ENCODE measurements around the gene RACK1.

The RACK1 gene

DNA sequence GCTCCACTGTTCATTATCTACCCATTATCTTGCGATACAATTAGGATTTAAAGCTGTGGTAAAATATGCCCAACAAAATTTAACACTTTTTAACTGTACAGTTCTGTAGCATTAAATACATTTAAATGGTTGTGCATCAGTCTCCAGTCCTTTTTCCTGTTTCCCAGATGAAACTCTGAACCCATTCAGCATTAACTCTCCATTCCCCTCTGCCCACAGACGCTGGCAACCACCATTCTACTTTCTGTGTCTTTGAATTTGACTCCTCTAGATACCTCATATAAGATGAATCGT is 35.8 kb downstream of the RACK1 start:
- Histone ChIP-seq H3K9ac (ENCODE audit: insufficient read length) (no peak overlapping the region), H3K36me3 (ENCODE audit: insufficient read depth, low read length) (no peaks in the 10 kb centered on the region), H3K4me3 (peak overlapping the region; percentile 93), H3K27ac (peak overlapping the region; percentile 88; the same call in 1 of the 2 replicates), H3K9me3 (ENCODE audit: low read depth, low read length) (no peaks in the 10 kb centered on the region)
- no peak for TF ChIP-seq EZH2 (IDR thresholded peaks at IDR 0.05)
- TF ChIP-seq POLR2AphosphoS5 (IDR thresholded peaks at IDR 0.05; ENCODE audit: borderline replicate concordance, low read depth, low read length) = no peak
- TF ChIP-seq FOXP2 (optimal IDR thresholded peaks at IDR 0.05; ENCODE audit: control extremely low read depth, extremely low read length, insufficient read depth) = no peak
- DNase-seq (ENCODE audit: low read depth, low spot score) = no peak

DNA sequence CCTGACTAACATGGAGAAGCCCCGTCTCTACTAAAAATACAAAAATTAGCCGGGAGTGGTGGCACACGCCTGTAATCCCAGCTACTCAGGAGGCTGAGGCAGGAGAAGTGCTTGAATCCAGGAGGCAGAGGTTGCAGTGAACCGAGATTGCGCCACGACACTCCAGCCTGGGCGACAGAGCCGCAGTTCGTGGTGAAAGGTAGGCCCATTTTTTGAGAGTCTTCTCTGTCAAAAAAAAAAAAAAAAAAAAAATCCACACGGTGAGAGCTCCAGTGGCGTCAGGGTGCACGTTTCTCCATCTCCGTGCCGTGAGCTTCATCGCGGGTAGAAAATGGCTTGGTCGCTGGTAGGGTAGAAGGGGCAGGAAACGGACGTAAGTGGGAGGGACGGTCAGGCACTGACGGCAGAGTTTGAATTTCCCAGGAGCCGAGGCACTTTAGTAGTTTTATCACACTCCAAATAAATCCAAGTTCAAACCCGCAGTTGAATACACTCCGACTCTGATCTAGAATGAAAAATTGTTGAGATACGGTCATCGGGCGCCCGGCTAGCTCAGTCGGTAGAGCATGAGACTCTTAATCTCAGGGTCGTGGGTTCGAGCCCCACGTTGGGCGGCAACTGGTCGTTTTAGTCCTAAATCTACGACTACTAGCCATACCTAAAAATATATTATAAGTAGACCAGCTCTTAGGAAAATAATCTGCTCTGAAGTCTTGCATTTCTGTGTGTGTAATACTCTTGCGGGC is 36.3 kb downstream of the RACK1 start:
- Histone ChIP-seq H3K9me3 (ENCODE audit: low read depth, low read length) (no peaks in the 10 kb centered on the region), H3K4me3 (peak overlapping the region; percentile 93), H3K27ac (peak overlapping the region; percentile 88), H3K36me3 (ENCODE audit: insufficient read depth, low read length) (no peaks in the 10 kb centered on the region), H3K9ac (ENCODE audit: insufficient read length) (peak overlapping the region; percentile 71)
- TF ChIP-seq EZH2 (IDR thresholded peaks at IDR 0.05) = no peak
- TF ChIP-seq POLR2AphosphoS5 (IDR thresholded peaks at IDR 0.05; ENCODE audit: borderline replicate concordance, low read depth, low read length) = no peak
- no peak for TF ChIP-seq FOXP2 (optimal IDR thresholded peaks at IDR 0.05; ENCODE audit: control extremely low read depth, extremely low read length, insufficient read depth)
- peak; percentile 86 for DNase-seq (ENCODE audit: low read depth, low spot score)

DNA sequence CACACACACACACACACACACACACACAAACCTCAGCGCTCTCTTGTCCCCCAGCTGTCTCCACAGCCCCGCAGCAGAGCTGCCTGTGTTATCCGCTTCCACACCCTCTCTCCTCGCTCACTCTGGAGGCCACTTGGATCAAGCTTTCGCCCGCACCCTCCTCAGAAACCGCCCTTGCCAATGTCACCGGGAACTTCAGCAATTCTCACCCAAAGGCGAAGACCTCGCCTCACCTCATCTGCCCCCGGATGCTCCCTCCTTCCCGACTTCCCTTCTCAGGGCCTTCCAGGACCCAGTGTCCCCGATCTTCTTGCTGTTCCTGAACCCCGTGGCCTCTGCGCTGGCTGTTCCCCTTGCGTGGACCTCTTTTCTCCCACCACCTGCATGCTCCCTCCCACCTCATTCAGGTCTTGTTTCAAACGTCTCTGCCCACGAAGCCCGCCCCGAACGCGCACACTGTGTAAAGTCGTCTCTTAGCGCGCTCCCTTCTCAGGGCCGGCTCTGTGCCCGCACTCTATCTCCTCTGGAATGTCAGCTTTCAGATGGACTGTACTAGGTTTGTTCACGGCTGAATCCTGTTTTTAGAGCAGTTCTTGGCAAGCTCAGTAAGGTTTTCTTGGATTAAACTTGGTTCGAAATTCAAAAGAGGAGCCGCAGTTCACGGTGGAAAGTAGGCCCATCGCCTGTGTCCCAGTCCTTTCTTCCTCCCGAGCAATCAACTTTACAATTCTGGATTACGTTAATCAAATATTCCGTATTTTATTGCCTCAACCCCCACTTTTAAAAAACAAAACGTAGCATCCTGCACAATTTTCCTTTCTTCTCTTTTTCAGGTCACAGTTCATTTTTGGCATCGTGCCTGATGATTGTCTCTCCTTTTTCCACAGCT is 37.7 kb downstream of the RACK1 start:
- no peak for DNase-seq (ENCODE audit: low read depth, low spot score)
- TF ChIP-seq EZH2 (IDR thresholded peaks at IDR 0.05) = no peak
- TF ChIP-seq FOXP2 (optimal IDR thresholded peaks at IDR 0.05; ENCODE audit: control extremely low read depth, extremely low read length, insufficient read depth) = no peak
- no peak for TF ChIP-seq POLR2AphosphoS5 (IDR thresholded peaks at IDR 0.05; ENCODE audit: borderline replicate concordance, low read depth, low read length)
- peak overlapping the region; percentile 93 for H3K4me3 ChIP-seq
- H3K36me3 ChIP-seq (ENCODE audit: insufficient read depth, low read length) = no peaks in the 10 kb centered on the region
- no peak overlapping the region for H3K27ac ChIP-seq
- H3K9me3 ChIP-seq (ENCODE audit: low read depth, low read length) = no peaks in the 10 kb centered on the region
- H3K9ac ChIP-seq (ENCODE audit: insufficient read length) = no peak overlapping the region

DNA sequence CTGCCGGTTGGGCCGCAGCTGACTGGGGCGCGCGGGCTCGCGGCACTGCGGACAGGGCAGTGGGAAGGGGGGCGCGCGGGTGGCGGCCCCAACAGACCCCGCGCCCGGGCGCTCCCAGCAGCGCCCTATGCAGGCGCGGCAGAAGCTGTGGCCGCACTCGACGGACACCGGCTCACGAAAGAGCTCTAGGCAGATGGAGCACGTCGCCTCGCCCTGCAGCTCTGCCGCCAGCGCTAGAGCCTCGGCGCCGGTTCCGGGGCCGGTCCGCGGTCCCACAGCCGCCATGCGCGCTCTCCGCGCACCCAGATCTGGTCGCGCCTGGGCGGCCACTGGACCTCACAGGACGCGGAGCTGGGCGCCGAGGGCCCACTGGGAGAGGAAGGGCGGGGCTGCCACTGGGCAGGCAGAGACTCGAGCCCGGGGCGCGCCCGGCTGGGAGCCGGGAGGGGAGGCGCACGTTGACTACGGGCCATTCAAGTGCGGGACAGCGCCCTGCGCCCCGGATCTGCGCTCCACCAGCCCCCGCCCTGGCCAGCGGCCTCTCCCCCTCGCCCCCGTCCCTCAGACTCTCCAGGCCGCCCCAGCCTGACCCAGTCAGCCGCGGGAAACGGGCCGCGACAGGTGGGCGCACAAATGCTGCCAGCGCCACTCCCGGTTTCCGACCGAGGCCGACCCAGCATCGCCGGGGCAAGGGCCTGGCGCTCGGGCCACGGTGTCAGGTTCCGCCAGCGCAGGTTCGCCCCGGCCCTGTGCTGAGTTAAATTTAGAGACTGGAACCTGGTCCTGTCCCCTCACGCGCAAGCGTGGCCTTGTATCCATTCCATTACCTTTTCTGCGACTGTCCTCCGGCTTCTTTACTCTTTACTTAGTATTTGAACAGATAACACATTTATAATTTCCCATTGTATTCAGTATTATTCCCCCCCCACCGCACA is 38.6 kb downstream of the RACK1 start, which contains the start of gene TRIM7:
Gene TRIM7, minus strand, starts transcription at position 371 of the 935 bp plus-strand sequence. Its CDS starts 86 bp downstream, at position 285.
- DNase-seq (ENCODE audit: low read depth, low spot score) = no peak
- peak within 1 kb of the TSS; percentile 93 for H3K4me3 ChIP-seq
- H3K9ac ChIP-seq (ENCODE audit: insufficient read length) = peak within 1 kb of the TSS; percentile 64
- no peak for TF ChIP-seq EZH2 (IDR thresholded peaks at IDR 0.05)
- TF ChIP-seq FOXP2 (optimal IDR thresholded peaks at IDR 0.05; ENCODE audit: control extremely low read depth, extremely low read length, insufficient read depth) = no peak
- no peak for TF ChIP-seq POLR2AphosphoS5 (IDR thresholded peaks at IDR 0.05; ENCODE audit: borderline replicate concordance, low read depth, low read length)
- H3K9me3 ChIP-seq (ENCODE audit: low read depth, low read length) = no peaks in the 10 kb centered on the region
- no peak within 1 kb of the TSS for H3K27ac ChIP-seq
- H3K36me3 ChIP-seq (ENCODE audit: insufficient read depth, low read length) = no peaks in the 10 kb centered on the region

DNA sequence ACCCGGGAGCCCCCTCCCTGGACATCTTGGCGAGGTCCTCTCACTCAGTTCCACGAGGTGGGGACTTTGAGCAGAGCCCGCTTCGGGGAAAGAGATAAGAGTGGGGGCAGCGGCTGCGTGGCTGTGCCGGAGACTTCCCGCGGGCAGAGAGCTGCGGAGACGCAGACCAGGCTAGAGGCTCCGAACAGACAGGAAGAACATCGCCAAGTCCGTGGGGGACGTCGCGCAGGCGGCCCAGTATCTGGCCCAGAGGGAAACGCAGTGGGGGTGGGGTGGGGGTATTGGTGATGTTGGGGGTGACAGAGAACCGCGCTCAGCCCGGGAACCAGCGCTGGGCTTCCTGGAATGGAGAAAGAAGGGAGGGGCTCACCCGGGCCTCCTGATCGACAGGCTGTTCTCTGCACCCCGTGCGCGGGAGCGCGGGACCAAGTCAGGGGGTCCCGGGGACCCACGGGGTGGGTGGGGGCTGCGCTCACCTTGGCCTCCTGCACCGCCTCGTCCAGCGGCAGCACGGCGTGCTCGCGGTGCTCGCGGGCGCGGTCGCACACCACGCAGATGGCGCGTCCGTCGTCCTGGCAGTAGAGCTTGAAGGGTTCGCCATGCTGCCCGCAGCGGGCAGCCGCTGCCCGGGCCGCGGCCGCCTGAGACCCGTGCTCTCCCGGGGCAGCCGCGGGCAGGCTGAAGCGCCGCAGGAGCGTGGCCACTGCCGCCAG is 39.4 kb downstream of the RACK1 start:
- Histone ChIP-seq H3K27ac (no peak overlapping the region), H3K9me3 (ENCODE audit: low read depth, low read length) (no peaks in the 10 kb centered on the region), H3K9ac (ENCODE audit: insufficient read length) (peak overlapping the region; percentile 64), H3K36me3 (ENCODE audit: insufficient read depth, low read length) (no peaks in the 10 kb centered on the region), H3K4me3 (peak overlapping the region; percentile 90)
- no peak for TF ChIP-seq FOXP2 (optimal IDR thresholded peaks at IDR 0.05; ENCODE audit: control extremely low read depth, extremely low read length, insufficient read depth)
- TF ChIP-seq POLR2AphosphoS5 (IDR thresholded peaks at IDR 0.05; ENCODE audit: borderline replicate concordance, low read depth, low read length) = no peak
- TF ChIP-seq EZH2 (IDR thresholded peaks at IDR 0.05) = no peak
- DNase-seq (ENCODE audit: low read depth, low spot score) = no peak

DNA sequence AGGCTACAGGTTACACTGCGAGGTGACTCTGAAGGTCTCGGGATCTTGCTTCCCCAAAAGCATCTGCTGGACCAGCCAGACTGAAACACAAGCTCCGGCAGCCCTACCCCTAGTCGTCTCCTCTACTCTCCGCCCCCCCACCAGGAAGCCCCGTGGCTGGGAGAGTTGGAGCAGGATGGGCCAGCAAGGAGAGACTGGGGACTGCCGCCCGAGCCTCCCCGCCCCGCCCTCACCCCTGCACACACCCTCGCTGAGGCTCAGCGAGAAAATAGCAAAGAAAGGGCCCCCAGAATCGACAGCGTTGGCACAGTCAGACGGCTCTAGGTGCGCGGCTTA is 40.0 kb downstream of the RACK1 start:
- Histone ChIP-seq H3K27ac (no peak overlapping the region), H3K4me3 (peak overlapping the region; percentile 90), H3K9me3 (ENCODE audit: low read depth, low read length) (no peaks in the 10 kb centered on the region), H3K9ac (ENCODE audit: insufficient read length) (peak overlapping the region; percentile 64), H3K36me3 (ENCODE audit: insufficient read depth, low read length) (no peaks in the 10 kb centered on the region)
- DNase-seq (ENCODE audit: low read depth, low spot score) = no peak
- TF ChIP-seq FOXP2 (optimal IDR thresholded peaks at IDR 0.05; ENCODE audit: control extremely low read depth, extremely low read length, insufficient read depth) (no peak), POLR2AphosphoS5 (IDR thresholded peaks at IDR 0.05; ENCODE audit: borderline replicate concordance, low read depth, low read length) (no peak), EZH2 (IDR thresholded peaks at IDR 0.05) (no peak)

DNA sequence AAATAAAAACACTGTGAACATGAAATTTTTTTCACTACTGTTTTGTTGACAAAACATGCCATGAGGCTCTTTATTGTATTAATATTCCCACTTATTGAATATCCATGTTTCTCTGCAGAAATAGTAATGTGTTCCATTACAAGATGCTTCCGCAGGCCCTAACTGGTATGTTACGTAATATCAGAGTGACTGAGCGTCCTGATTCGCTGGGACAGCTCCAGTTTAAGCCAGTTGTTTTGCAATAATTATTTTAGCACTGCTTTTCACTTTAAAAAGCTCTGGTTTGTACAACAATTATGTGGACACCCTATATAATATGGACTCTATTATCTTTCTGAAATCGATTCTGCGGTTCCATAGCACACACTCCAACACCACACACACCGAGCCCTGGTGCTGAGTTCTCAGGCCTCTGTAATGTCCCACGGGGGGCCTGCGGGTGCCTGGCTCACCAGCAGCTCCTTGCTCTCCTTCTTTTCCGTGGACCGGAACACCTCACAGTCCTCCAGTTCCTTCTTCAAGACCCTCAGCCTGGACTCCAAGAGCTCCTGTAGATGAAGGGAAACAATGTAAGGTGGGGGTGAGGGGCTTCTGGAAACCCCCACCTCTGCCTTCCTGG is 40.5 kb downstream of the RACK1 start:
- no peak for DNase-seq (ENCODE audit: low read depth, low spot score)
- Histone ChIP-seq H3K9me3 (ENCODE audit: low read depth, low read length) (no peaks in the 10 kb centered on the region), H3K36me3 (ENCODE audit: insufficient read depth, low read length) (no peaks in the 10 kb centered on the region), H3K27ac (no peak overlapping the region), H3K9ac (ENCODE audit: insufficient read length) (no peak overlapping the region), H3K4me3 (peak overlapping the region; percentile 90)
- no peak for TF ChIP-seq EZH2 (IDR thresholded peaks at IDR 0.05)
- no peak for TF ChIP-seq FOXP2 (optimal IDR thresholded peaks at IDR 0.05; ENCODE audit: control extremely low read depth, extremely low read length, insufficient read depth)
- no peak for TF ChIP-seq POLR2AphosphoS5 (IDR thresholded peaks at IDR 0.05; ENCODE audit: borderline replicate concordance, low read depth, low read length)
